K562 (cell line): ENCODE measurements around the gene KMT2E. TPM values are rescaled to one million over a fixed set of nuclear protein-coding genes. Genes with fewer than 3 reads are reported as not detected.

ENCODE experiments used
- ATAC-seq: fragments of 200-7000 bp; cut with Tn5 transposase; 3 replicates; pipeline ENCODE4 v1.9.1; 2020; ENCODE audit warnings: moderate library complexity
- BruUV-seq: library from RNA; stranded (reverse); fragments of 400-500 nt; replicated peaks from 2 replicates; lab custom pipeline; 2021; lab: Mats Ljungman, UMichigan
- CTCF ChIA-PET: fragments of 300-600 bp; formaldehyde crosslinking; extraction: SDS; loops from one replicate; lab custom pipeline; 2021; ENCODE audit warnings: low intra/inter-chr PET ratio; lab: Yijun Ruan, JAX
- POLR2A ChIA-PET: fragments of 300-600, 350-650 bp; sonication (Branson Sonifier 250); formaldehyde crosslinking; extraction: SDS; loops from one replicate; lab custom pipeline; 2021; ENCODE audit warnings: antibody characterized with exemption, inconsistent platforms; lab: Yijun Ruan, JAX
- DNase-seq, 4 experiments: peaks; one replicate each; pipeline versions ENCODE4 v3.0.0 to v3.0.0-alpha.2; 2011 to 2018; ENCODE audit warnings: low spot score in 3 of 4, mixed read lengths in 3 of 4; ENCODE audit errors: extremely low read depth in 1 of 4
- FAIRE-seq: peaks from 2 replicates; lab custom pipeline; 2011; peaks lifted over from hg19 to GRCh38; lab: Jason Lieb, UNC
- H2AFZ ChIP-seq: 2 replicates; pipeline ENCODE4 v1.6.0; 2011; ENCODE audit warnings: low read depth, low read length, control low read depth, inconsistent platforms
- H3K27ac ChIP-seq: fragments of 200-600 bp; 3 replicates; pipeline ENCODE4 v1.8.0; 2011; ENCODE audit warnings: low read depth, mild to moderate bottlenecking, control low read depth, inconsistent platforms, low read length, moderate library complexity, mixed read lengths; ENCODE audit errors: extremely low read depth
- H3K27me3 ChIP-seq, 2 experiments: fragments of 300-600 bp in 1 of 2; 2 replicates in 1 of 2; 3 replicates in 1 of 2; pipeline versions ENCODE4 v1.6.0 to v1.8.0; 2011; ENCODE audit warnings: inconsistent platforms in 2 of 2, low read length in 2 of 2, mild to moderate bottlenecking in 1 of 2, mixed read lengths in 1 of 2, moderate library complexity in 1 of 2; ENCODE audit not compliant: control insufficient read depth in 2 of 2, insufficient read depth in 2 of 2
- H3K36me3 ChIP-seq: fragments of 300-600 bp; 3 replicates; pipeline ENCODE4 v1.8.0; 2011; ENCODE audit warnings: mild to moderate bottlenecking, low read length, inconsistent platforms; ENCODE audit not compliant: control insufficient read depth, insufficient read depth
- H3K4me1 ChIP-seq, 2 experiments: fragments of 200-600 bp in 1 of 2; replicated peaks in 1 of 2; 2 replicates in 1 of 2; 3 replicates in 1 of 2; pipeline versions ENCODE4 v1.5.1 to v1.8.0; 2011; ENCODE audit warnings: inconsistent platforms in 2 of 2, low read length in 2 of 2, mild to moderate bottlenecking in 1 of 2, mixed read lengths in 1 of 2, moderate library complexity in 1 of 2; ENCODE audit not compliant: control insufficient read depth in 2 of 2, insufficient read depth in 2 of 2
- H3K4me2 ChIP-seq: 2 replicates; pipeline ENCODE4 v1.6.1; 2011; ENCODE audit warnings: low read length, control low read depth, inconsistent platforms, mixed read lengths; ENCODE audit not compliant: insufficient read depth
- H3K4me3 ChIP-seq: fragments of 200-600 bp; sonication (generic), shearing (Covaris generic); 2 replicates; pipeline ENCODE4 v1.5.1; 2016; ENCODE audit warnings: control low read depth, inconsistent platforms
- H3K79me2 ChIP-seq: fragments of 200-600 bp; 3 replicates; pipeline ENCODE4 v1.8.0; 2011; ENCODE audit warnings: low read length, inconsistent platforms; ENCODE audit not compliant: control insufficient read depth, insufficient read depth
- H3K9ac ChIP-seq, 2 experiments: 2 replicates each; pipeline versions ENCODE4 v1.6.0 to v1.6.1; 2011; ENCODE audit warnings: low read depth in 2 of 2, low read length in 2 of 2, control low read depth in 1 of 2, inconsistent platforms in 1 of 2, mild to moderate bottlenecking in 1 of 2, mixed read lengths in 1 of 2; ENCODE audit not compliant: insufficient read depth in 1 of 2
- H3K9me1 ChIP-seq: one replicate; pipeline ENCODE4 v1.6.0; 2011; ENCODE audit warnings: inconsistent platforms, mild to moderate bottlenecking, low read length, moderate library complexity; ENCODE audit not compliant: control insufficient read depth, insufficient read depth
- H3K9me3 ChIP-seq: replicated peaks from 2 replicates; pipeline ENCODE4 v1.5.1; 2011; ENCODE audit warnings: low read depth, low read length, inconsistent platforms; ENCODE audit not compliant: control insufficient read depth, insufficient read depth
- H4K20me1 ChIP-seq: replicated peaks from 2 replicates; pipeline ENCODE4 v1.6.1; 2011; ENCODE audit warnings: low read length, inconsistent platforms, mixed read lengths; ENCODE audit not compliant: control insufficient read depth, insufficient read depth
- DNMT1 ChIP-seq: fragments of 450-650 bp; IDR thresholded peaks from 2 replicates; pipeline ENCODE4 v1.6.1; 2016; ENCODE audit warnings: antibody characterized with exemption, mild to moderate bottlenecking
- GTF2E2 ChIP-seq: fragments of 200-800 bp; sonication (Bioruptor generic); IDR thresholded peaks from 2 replicates; pipeline ENCODE4 v1.6.1; 2016; ENCODE audit warnings: missing genetic modification characterization, missing compliant biosample characterization
- HSF4 ChIP-seq: fragments of 250-450 bp; sonication (Bioruptor Pico); IDR thresholded peaks from 2 replicates; pipeline ENCODE4 v2.1.2; 2022; ENCODE audit warnings: mild to moderate bottlenecking, moderate library complexity, borderline replicate concordance
- KDM4B ChIP-seq, 2 experiments: fragments of 450-650 bp in 1 of 2; sonication (generic) in 1 of 2; IDR thresholded peaks; 2 replicates each; pipeline ENCODE4 v1.6.1; 2016 to 2017; ENCODE audit warnings: borderline replicate concordance in 2 of 2, antibody characterized with exemption in 1 of 2, low read depth in 1 of 2, mild to moderate bottlenecking in 1 of 2
- KLF1 ChIP-seq: fragments of 450-650 bp; IDR thresholded peaks from 2 replicates; pipeline ENCODE4 v1.6.1; 2016; ENCODE audit warnings: missing genetic modification characterization, missing compliant biosample characterization
- MXI1 ChIP-seq: IDR thresholded peaks from 2 replicates; pipeline ENCODE4 v1.6.1; 2011; ENCODE audit warnings: low read depth, mild to moderate bottlenecking, improper control_type of control experiment, low read length
- PYGO2 ChIP-seq: fragments of 450-650 bp; IDR thresholded peaks from 2 replicates; pipeline ENCODE4 v1.6.1; 2016; ENCODE audit warnings: mild to moderate bottlenecking, missing genetic modification characterization, moderate library complexity, missing compliant biosample characterization
- RFX5 ChIP-seq: IDR thresholded peaks from 2 replicates; pipeline ENCODE4 v1.6.1; 2011; ENCODE audit warnings: low read depth, mild to moderate bottlenecking, improper control_type of control experiment, low read length
- SRF ChIP-seq, 2 experiments: fragments of 250-450, 450-650 bp in 1 of 2; sonication (Bioruptor Pico) in 1 of 2; sonication (generic) in 1 of 2; formaldehyde crosslinking; IDR thresholded peaks; 2 replicates each; pipeline versions ENCODE4 v1.5.0 to v1.5.1; 2020 to 2022; ENCODE audit warnings: mild to moderate bottlenecking in 1 of 2, missing genetic modification reagents in 1 of 2
- TBP ChIP-seq: optimal IDR thresholded peaks from 2 replicates; pipeline ENCODE3; 2011; ENCODE audit warnings: low read depth, low read length, improper control_type of control experiment
- XRCC3 ChIP-seq: fragments of 450-650 bp; IDR thresholded peaks from 2 replicates; pipeline ENCODE4 v1.6.1; 2017; ENCODE audit warnings: mild to moderate bottlenecking, moderate library complexity
- ZNF134 ChIP-seq: fragments of 250-450 bp; sonication (Bioruptor Pico); conservative IDR thresholded peaks from 2 replicates; pipeline ENCODE4 v1.4.0; 2020
- WGBS: fragments of 100-300 bp; shearing (Covaris generic); methylation state at CpG from one replicate; pipeline ENCODE4 v1.1.6; 2016; ENCODE audit warnings: low coverage, mixed read lengths; ENCODE audit not compliant: insufficient coverage; ENCODE audit errors: missing lambda C conversion rate; 5-methylcytosine and 5-hydroxymethylcytosine counted together
- in situ Hi-C: fragments of 300-500 bp; cut with MboI; formaldehyde crosslinking; loops from 4 replicates; pipeline ENCODE4 v1.15.0; 2018; ENCODE audit warnings: inconsistent platforms, mixed read lengths
- intact Hi-C: fragments of 100-400 bp; cut with micrococcal nuclease; formaldehyde crosslinking; loops from 2 replicates; pipeline ENCODE4 v1.14.2; 2022
- polyA plus RNA-seq, 8 experiments: library from polyadenylated mRNA; depleted of rRNA in 4 of 8; stranded (reverse) in 5 of 8; unstranded in 3 of 8; fragments of >200 nt; fragmentation: Nextera tagmentation in 2 of 8; fragmentation: Illumina TruSeq in 1 of 8; extraction: Ambion mirVana in 2 of 8; extraction: Trizol in 1 of 8; gene quantifications; 2 replicates each; pipeline versions ENCODE4 v1.2.1 to v1.2.3, GENCODE V29; 2011 to 2014; ENCODE audit warnings: inconsistent platforms in 1 of 8, missing spikeins in 1 of 8
- total RNA-seq, 7 experiments: library from RNA; depleted of rRNA in 6 of 7; stranded (reverse); fragments of >200 nt in 6 of 7; fragmentation: Illumina TruSeq in 2 of 7; extraction: Trizol in 2 of 7; gene quantifications; 2 replicates each; pipeline versions ENCODE4 v1.2.1 to v1.2.3, GENCODE V29; 2011 to 2021; ENCODE audit warnings: low replicate concordance in 1 of 7
- TF ChIP-seq, protein P1 (sequence below): sonication (generic); formaldehyde crosslinking; IDR thresholded peaks from 2 replicates; pipeline ENCODE4 v1.9.0; 2022; ENCODE audit warnings: mild to moderate bottlenecking, missing genetic modification reagents
- TF ChIP-seq, protein P2 (sequence below), 2 experiments: fragments of 150-350 bp in 1 of 2; IDR thresholded peaks; 2 replicates each; pipeline ENCODE4 v1.6.1; 2012 to 2016; ENCODE audit warnings: low read depth in 2 of 2, low read length in 2 of 2, mild to moderate bottlenecking in 1 of 2, moderate library complexity in 1 of 2
- TF ChIP-seq, protein P3 (sequence below): fragments of 450-650 bp; IDR thresholded peaks from 2 replicates; pipeline ENCODE4 v1.6.1; 2018; ENCODE audit not compliant: partially characterized antibody

Gene KMT2E
- total and polyA plus RNA-seq, 9 of the 15 experiments (the other 6 are each of a cell fraction or from before 2014, with no cell fraction given), result 8.9 to 55.3 (median 38.1) TPM

DNA sequence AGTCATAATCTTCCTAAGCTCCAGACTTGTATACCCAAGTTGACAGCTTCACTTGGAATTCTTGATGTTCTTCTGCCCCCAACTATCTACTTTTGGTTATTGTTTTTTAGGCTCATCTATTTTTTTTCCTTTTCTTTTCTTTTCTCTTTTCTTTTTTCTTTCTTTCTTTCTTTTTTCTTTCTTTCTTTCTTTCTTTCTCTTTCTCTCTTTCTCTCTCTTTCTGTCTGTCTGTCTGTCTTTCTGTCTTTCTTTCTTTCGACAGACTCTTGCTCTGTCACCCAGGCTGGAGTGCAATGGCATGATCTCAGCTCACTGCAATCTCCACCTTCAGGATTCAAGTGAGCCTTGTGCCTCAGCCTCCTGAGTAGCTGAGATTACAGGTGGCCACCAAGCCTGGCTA lies 36.5 kb downstream of the KMT2E start:
- ChIA-PET CTCF (no interaction called here), POLR2A (interaction anchor here (1.1 to 4.0 kb wide), 4 partner anchors 11 to 65 kb away, joined by 3 to 22 read pairs (median 6); partner anchors contain the start of gene KMT2E)
- Histone ChIP-seq H3K9me3 (no peaks in the 10 kb centered on the region), H3K27me3 (no peaks in the 10 kb centered on the region), H3K27ac (no peak overlapping the region), H3K9ac (no peak overlapping the region), H2AFZ (no peak overlapping the region), H3K36me3 (peaks cover 62% of the 10 kb centered on the region), H4K20me1 (peaks cover 3% of the 10 kb centered on the region; the same call in 1 of the 2 replicates), H3K9me1 (no peaks in the 10 kb centered on the region), H3K79me2 (peaks cover 75% of the 10 kb centered on the region), H3K4me2 (no peak overlapping the region), H3K4me1 (no peaks in the 10 kb centered on the region), H3K4me3 (no peak overlapping the region)
- FAIRE-seq, result no peak
- ATAC-seq, result no peak
- BruUV-seq, result no TSS peak
- WGBS, result 100% methylated on average over 1 of the region's 1 CpG
- DNase-seq, result no peak
- in situ Hi-C loops (no loop called here), intact Hi-C loops (no loop called here)
- TF ChIP-seq SRF (CRISPR knock-in tag; IDR thresholded peaks at IDR 0.05) (no peak), TBP (no peak), GTF2E2 (tag) (no peak), PYGO2 (tag) (no peak), KLF1 (tag) (no peak), KDM4B (IDR thresholded peaks at IDR 0.05; ENCODE audit: borderline replicate concordance in 2 of 2, low read depth in 1 of 2) (no peak), HSF4 (CRISPR knock-in tag) (no peak), MXI1 (no peak), RFX5 (no peak), DNMT1 (0 out of 2 replicates have a peak, but pooled peaks have one; percentile 63), XRCC3 (no peak), ZNF134 (CRISPR knock-in tag) (no peak)
- TF ChIP-seq, protein P1, sequence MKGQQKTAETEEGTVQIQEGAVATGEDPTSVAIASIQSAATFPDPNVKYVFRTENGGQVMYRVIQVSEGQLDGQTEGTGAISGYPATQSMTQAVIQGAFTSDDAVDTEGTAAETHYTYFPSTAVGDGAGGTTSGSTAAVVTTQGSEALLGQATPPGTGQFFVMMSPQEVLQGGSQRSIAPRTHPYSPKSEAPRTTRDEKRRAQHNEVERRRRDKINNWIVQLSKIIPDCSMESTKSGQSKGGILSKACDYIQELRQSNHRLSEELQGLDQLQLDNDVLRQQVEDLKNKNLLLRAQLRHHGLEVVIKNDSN (CRISPR knock-in tag), result no peak
- TF ChIP-seq, protein P2, sequence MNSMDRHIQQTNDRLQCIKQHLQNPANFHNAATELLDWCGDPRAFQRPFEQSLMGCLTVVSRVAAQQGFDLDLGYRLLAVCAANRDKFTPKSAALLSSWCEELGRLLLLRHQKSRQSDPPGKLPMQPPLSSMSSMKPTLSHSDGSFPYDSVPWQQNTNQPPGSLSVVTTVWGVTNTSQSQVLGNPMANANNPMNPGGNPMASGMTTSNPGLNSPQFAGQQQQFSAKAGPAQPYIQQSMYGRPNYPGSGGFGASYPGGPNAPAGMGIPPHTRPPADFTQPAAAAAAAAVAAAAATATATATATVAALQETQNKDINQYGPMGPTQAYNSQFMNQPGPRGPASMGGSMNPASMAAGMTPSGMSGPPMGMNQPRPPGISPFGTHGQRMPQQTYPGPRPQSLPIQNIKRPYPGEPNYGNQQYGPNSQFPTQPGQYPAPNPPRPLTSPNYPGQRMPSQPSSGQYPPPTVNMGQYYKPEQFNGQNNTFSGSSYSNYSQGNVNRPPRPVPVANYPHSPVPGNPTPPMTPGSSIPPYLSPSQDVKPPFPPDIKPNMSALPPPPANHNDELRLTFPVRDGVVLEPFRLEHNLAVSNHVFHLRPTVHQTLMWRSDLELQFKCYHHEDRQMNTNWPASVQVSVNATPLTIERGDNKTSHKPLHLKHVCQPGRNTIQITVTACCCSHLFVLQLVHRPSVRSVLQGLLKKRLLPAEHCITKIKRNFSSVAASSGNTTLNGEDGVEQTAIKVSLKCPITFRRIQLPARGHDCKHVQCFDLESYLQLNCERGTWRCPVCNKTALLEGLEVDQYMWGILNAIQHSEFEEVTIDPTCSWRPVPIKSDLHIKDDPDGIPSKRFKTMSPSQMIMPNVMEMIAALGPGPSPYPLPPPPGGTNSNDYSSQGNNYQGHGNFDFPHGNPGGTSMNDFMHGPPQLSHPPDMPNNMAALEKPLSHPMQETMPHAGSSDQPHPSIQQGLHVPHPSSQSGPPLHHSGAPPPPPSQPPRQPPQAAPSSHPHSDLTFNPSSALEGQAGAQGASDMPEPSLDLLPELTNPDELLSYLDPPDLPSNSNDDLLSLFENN (IDR thresholded peaks at IDR 0.05; ENCODE audit: low read depth in 2 of 2, low read length in 2 of 2), result no peak
- TF ChIP-seq, protein P3, sequence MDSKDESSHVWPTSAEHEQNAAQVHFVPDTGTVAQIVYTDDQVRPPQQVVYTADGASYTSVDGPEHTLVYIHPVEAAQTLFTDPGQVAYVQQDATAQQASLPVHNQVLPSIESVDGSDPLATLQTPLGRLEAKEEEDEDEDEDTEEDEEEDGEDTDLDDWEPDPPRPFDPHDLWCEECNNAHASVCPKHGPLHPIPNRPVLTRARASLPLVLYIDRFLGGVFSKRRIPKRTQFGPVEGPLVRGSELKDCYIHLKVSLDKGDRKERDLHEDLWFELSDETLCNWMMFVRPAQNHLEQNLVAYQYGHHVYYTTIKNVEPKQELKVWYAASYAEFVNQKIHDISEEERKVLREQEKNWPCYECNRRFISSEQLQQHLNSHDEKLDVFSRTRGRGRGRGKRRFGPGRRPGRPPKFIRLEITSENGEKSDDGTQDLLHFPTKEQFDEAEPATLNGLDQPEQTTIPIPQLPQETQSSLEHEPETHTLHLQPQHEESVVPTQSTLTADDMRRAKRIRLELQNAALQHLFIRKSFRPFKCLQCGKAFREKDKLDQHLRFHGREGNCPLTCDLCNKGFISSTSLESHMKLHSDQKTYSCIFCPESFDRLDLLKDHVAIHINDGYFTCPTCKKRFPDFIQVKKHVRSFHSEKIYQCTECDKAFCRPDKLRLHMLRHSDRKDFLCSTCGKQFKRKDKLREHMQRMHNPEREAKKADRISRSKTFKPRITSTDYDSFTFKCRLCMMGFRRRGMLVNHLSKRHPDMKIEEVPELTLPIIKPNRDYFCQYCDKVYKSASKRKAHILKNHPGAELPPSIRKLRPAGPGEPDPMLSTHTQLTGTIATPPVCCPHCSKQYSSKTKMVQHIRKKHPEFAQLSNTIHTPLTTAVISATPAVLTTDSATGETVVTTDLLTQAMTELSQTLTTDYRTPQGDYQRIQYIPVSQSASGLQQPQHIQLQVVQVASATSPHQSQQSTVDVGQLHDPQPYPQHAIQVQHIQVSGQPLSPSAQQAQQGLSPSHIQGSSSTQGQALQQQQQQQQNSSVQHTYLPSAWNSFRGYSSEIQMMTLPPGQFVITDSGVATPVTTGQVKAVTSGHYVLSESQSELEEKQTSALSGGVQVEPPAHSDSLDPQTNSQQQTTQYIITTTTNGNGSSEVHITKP, result no peak
